NCI-H526 treated with DMSO at 0.1 percent for 48 hours (cell line): ENCODE measurements around the gene PLEKHH3.

Experiments used
- DNase-seq: peaks from one replicate; lab custom pipeline; 2025; lab: John Stamatoyannopoulos, UW

PLEKHH3 gene, protein sequence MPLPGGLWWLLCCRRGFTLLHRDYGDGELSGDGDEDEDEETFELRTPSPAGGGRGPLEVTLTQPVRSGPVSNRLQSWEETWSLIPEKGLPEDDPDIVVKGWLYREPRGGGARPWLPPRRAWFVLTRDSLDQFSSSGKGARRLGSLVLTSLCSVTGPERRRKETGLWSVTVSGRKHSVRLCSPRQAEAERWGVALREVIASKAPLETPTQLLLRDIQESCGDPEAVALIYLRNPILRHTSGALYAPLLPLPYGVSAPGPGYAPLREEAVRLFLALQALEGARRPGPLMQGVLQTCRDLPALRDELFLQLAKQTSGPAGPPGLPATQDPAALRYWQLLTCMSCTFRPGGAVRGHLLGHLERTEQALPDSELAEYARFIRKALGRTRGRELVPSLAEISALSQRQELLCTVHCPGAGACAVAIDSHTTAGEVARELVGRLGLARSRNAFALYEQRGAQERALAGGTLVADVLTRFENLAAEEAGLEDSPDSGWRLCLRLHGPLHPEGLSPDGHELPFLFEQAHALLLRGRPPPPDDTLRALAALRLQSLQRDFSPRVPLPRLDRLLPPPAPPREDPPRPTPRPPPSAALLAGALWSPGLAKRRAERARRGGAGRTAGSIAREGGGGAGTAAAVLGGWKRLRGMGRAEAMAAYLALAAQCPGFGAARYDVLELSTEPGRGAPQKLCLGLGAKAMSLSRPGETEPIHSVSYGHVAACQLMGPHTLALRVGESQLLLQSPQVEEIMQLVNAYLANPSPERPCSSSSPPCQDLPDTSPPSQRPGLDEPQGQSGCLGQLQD

DNA sequence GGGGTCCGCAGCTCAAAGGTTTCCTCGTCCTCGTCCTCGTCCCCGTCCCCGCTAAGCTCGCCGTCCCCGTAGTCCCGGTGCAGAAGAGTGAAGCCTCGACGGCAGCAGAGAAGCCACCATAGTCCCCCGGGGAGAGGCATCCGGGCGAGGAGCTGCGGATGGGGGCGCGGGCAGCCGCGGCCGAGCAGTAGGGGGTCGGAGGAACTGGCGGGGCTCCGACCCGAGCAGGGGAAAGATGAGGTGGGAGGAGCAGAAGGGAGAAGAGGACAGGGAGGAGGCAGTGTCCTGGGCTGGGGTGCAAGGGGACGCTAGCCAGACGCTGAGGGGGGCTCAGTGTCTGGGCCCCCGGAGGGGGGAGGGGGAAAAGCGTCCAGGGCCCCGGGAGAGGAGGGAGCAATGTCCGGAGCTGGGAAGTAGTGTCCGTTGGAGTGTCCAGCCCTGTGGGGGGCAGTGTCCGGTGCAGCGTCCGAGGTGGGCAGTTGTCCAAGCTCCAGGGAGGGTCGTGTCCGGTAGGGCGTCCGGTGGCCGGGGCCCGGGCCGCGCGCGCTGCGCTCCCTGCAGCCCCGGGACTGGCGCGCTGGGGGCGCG, at the start of gene PLEKHH3:
TSS of gene PLEKHH3 (minus strand) at position 571 of the 588 bp plus-strand sequence. CDS start at position 140, 431 bp downstream.
- DNase-seq, result peak; percentile 20

DNA sequence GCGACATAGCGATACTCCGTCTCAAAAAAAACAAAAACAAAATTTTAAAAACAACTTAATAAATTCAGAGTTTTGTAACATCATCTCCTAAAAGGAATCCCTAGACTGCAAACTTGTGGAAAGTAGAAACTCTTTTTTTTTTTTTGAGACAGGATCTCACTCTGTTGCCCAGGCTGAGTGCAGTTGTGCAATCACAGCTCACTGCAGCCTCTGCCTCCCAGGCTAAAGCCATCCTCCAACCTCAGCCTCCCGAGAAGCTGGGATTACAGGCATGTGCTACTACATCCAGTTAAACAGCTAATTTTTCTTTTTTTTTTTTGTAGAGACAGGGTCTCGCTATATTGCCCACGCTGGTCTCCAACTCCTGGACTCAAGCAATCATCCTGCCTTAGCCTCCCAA, 48.3 kb upstream of the PLEKHH3 start:
- no peak for DNase-seq

DNA sequence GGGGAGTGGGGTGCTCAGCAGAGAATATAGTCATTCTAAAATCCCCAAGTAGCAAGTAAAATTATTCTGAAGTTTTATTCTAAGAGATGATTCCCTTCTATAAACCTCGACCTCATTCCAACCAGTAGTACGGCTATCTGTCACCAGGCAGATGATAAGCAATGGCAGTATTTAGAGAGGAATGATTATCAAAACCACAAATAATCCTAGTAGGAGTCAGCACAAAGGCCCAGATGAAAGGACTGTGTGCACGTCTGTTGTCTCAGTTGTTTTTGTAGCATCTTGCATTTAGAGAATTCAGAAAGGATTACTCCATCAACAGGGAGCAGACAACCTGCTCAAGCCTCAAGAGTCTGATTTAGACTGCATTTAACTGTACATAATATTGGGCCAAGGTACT, 46.8 kb upstream of the PLEKHH3 start:
- DNase-seq, result no peak

DNA sequence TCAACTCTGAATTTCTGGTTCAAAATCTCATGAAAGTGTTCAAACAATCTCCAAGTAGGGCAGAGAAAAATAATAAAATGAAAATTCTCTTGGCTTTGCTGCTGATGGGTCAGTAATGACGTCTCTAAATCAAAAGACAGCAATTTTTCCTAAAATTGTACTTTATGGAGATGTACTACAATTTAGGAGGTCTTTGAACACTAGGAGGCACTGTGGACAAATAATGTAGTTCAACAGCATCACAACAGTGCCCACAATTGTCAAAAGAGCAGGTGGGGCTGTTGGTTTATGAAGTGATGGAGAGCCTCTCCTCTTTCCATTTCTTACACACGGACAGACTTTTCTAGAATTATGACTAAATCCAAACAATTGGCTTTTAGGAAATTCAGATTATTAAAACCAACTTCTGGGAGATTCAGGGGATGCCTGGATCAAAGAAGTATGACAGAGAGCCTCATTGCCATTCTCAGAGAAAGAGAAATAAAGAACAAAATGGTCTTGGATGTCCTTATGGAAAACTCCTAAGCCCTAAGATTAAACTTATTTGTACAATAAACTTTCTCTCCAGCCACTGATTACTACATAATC, 44.3 kb upstream of the PLEKHH3 start:
- peak; percentile 36 for DNase-seq

DNA sequence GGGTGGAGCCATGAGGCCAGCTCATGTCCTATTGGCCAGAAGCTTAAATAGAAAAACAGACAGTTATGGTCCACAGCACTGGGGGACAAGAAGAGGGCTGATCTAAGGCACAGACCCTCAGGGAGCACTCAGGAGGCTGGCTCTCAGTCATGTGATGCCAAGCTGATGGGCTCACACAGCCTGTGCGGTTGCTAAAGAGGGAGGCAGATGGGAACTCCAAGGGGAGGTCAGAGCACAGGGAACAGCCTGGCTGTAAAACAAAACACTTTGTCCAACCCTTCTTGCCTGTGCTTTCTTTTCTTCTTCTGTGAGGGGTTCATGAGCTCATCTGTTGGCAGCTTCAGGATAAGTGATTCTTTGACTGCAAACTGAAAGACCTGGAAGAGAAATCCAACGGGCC, 32.8 kb upstream of the PLEKHH3 start:
- no peak for DNase-seq

DNA sequence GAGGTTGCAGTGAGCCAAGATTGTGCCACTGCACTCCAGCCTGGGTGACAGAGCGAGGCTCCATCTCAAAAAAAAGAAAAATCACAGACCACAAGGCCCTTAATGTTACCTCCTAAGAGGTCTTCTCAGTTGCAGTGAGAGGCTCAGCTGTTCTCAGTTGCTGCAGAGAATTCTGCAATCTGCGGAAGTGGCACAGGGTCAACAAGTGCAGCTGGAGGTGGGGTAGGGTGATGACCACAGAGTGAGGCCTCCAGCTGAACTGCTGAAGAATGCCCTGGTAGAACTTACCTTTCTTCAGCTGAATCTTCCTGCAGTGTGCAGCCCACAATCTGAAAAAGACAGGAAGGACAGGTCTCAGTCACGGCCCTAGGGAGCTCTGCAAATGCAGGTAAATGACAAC, 31.8 kb upstream of the PLEKHH3 start:
- no peak for DNase-seq

DNA sequence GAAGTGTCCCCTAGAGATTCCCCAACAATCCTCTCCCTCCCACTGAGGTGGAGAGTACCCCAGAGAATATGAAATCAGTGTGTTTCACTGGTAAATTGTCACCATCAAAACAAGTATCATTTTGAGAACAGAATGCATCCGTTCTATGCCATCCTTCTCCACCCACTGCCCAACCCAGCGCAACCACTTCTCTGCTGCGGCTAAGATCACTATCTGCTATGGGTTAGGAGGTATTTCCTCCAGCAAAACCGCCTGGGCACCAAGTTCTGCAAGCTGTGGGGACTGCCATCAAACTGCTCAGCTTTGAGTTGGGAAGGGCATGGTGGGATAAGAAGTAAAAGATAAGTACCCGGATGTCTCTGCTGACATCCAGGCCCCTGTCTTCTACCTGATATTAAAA, 29.9 kb upstream of the PLEKHH3 start:
- DNase-seq, result no peak

DNA sequence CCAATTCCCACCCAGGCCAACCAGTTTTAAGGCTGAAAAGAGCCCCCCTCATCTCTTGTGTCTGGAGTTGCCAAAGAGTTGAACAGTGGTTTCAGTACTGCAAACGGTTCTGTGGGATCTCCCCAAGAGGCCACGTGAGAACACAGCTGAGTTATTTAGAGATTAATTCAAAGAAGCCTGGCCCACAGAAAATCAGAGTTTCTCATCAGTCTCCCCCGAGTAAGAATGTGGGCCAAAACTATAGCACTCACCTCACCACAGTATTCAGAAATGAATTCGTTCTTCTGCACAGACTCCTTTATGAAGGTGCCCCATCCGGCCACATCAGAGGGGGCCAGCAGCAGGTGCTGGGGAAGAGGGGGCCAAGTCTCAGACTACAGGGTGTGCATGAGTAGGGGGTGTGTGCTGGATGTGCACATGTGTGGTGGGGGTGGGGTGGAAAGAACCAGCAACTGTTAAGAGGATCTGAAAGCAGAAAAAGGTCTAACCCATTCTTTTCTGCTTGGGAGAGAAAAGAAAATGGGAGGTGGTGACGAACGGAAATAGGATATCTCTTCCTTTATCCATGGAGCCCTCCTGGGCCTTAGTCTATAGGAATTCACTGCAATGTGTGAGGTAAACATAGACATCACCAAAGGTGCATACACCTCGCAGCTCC, 28.2 kb upstream of the PLEKHH3 start:
- DNase-seq, result no peak

DNA sequence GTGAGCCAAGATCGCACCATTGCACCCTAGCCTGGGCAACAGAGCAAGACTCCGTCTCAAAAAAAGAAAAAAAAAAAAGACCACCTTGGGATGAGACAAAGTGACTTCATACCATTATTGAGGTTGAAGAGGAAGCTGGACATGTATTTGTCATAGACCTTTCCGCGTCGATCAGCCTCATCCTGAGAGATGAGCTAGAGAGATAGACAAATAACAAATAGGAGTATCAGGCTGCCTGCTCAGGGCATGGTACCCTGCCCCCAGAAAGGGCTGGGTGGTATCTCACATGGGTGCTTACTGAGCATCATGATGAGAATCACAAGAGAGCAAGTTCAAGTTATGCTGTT, 27.7 kb upstream of the PLEKHH3 start:
- no peak for DNase-seq

DNA sequence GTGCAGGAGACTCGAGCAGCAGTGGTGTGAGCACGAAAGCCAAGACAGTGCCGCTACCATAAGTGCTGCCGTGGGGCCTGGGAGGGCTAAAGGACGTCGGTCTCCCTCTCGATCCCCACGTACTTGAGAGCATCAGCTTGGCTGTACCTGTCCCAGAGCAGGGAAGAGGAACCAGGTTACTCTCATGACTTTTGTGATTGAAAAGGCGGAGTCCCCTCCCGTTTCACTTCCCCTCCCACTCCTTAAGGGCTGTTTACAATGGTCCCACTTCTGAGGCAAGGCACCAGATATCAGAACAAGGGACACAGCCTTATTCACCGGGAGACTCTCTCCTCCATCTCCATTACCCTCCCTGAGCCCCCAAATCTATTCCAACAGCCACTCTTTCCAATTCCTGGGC, 25.7 kb upstream of the PLEKHH3 start:
- DNase-seq, result no peak

DNA sequence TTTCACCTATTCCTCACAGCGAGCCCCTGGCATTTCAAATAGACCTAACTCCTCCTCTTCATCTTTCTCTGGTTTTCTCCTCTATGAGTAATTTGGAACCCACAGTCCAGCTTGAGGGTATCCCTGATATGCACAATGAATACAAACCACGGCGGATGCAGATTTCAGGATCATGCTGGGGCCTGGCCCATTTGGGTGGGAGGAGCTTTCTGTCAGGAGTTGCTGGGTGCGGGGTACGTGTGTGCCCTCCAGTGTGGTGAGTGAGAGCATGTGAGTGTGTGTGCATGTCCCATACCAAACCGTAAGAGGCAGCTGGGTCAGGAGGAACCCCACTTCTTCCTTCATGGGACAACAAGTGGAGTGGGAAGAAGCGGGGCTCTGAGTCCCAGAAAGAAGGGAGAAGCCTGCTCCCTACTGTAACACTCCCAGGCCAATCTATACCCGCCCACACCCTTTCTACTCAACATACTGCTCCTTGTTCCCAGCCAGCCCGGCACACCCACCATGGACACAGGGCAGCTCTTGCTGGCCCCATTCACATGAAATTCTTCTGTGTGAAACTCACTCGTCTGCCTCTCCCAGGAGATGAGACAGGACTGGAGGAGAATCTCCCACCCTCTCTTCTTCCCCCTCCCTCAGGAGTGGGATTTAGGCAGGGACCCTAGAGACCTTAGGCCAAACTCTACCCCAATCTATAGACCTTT, 23.9 kb upstream of the PLEKHH3 start:
- DNase-seq, result no peak

DNA sequence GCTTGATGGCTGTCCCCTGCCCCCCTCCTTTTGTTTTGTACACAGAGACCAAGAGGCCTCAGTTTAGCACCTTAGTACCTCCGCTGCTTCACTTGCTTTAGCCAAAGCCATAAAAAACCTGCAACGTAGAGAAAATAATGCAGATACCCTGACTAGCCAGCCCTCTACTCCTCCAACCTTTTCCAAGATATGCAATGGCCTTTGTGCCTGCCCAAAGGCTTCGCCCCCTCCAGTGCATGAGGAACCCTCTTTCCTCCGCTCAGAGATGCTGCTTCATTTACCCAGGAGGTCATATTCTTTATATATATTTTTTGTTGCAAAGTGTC, 22.6 kb upstream of the PLEKHH3 start:
- DNase-seq, result no peak

DNA sequence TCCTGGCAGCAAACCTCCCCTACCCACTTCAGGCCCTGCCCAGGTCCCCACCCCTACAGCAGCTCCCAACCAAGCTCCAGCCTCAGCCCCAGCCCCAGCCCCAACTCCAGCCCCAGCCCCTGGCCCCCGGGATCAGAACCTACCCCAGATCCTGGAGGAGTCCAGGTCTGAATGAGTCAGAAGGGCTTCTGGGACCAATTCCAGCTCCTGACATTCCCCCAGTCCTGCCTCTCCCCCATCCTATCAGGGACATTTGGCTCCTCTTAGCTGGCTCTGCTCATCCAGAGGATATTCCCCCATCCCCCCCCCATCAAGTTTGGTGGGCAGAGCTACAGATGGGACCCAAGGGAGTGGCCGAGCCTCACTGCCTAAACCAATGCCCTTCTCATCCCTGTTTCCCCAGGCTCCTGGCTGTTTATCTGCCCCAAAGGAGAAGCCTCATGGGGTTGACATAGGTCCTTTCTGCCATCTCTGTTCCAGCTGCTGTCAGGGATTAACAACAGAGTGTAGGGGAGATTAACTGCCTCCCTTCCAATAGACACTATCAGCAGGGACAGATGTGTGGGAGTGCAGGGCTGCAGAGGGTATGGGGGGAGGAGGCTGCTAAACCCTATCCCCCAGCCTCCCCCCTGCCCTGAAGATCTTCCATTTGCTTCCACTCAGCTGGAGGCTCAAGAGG, 22.1 kb upstream of the PLEKHH3 start:
- DNase-seq, result no peak

DNA sequence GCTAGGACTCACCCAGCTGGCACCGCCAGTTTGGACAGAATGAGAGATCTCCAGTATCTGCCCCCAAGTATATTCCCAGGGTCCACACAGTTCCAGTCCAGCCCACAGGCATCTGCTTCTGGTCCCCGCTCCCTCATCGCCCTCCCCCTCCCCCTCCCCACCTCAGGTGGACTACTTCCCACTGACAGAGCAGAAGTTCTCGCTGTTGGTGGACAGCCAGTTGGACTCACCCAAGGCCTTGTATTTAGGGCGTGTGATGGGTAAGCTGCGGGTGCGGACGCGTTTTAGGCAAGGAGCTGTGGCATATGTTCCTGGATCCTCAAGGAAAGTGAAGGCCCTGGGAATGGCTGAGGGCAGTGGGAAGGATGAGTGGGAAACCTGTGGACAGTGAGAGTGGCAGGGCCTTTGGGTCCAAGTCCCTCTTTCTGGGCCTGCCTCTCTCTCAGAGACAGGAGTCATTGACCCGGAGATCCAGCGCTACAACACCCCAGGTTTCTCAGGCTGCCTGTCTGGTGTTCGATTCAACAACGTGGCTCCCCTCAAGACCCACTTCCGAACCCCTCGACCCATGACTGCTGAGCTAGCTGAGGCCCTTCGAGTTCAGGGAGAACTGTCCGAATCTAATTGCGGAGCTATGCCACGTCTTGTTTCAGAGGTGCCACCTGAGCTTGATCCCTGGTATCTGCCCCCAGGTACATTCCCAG, 20.5 kb upstream of the PLEKHH3 start:
- DNase-seq, result no peak

DNA sequence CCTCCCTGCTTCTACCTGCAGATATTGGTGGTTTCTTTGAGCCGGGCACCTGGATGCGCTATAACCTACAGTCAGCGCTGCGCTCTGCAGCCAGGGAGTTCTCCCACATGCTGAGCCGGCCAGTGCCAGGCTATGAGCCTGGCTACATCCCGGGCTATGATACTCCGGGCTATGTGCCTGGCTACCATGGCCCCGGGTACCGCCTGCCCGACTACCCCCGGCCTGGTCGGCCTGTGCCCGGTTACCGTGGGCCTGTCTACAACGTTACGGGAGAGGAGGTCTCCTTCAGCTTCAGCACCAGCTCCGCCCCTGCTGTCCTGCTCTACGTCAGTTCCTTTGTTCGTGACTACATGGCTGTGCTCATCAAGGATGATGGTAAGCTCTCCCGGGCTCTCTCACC, 18.7 kb upstream of the PLEKHH3 start:
- DNase-seq, result no peak

DNA sequence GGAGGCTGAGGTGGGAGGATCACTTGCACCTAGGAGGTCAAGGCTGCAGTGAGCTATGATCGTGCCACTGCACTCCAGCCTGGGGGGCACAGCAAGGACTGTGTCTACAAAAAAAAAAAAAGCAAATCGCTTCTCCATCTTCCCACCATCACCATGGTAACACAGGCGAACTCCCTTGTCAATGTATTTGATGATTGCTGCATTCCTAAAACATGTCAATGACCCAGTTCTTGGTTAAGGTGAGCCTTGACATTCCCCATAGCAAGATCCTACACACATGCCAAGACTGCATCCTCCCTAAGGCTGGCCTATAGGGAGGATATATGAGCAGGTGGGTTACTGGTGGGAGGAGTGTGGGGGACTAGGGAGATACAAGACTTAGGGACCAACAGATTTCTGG, 17.7 kb upstream of the PLEKHH3 start:
- no peak for DNase-seq

DNA sequence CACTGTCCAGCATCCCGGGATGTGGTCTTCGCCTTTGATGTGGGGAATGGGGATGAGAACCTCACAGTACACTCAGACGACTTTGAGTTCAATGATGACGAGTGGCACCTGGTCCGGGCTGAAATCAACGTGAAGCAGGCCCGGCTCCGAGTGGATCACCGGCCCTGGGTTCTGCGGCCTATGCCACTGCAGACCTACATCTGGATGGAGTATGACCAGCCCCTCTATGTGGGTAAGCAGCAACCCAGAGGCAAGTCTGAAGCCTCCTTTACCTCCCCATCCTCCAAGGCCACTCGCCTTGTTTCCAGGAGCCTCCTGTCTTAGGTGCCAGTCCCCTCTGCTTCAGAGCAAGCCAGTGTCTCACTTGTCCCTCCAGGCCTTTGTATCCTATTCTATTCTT, 15.7 kb upstream of the PLEKHH3 start:
- no peak for DNase-seq

DNA sequence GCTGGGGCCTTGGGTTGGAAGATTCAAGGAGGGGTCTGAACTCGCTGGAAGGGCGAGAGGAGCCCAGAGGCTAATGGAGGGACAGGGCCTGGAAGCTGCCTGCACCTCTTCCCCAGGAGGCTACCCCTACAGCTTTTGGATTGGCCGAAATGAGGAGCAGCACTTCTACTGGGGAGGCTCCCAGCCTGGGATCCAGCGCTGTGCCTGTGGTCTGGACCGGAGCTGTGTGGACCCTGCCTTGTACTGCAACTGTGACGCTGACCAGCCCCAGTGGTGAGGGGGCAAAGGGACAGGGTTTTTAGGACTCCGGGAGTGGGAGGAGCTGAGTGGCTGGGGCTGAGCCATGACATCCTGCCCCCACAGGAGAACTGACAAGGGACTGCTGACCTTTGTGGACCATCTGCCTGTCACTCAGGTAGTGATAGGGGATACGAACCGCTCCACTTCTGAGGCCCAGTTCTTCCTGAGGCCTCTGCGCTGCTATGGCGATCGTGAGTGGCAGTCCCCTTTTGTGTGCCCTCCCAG, 14.3 kb upstream of the PLEKHH3 start:
- DNase-seq, result no peak

DNA sequence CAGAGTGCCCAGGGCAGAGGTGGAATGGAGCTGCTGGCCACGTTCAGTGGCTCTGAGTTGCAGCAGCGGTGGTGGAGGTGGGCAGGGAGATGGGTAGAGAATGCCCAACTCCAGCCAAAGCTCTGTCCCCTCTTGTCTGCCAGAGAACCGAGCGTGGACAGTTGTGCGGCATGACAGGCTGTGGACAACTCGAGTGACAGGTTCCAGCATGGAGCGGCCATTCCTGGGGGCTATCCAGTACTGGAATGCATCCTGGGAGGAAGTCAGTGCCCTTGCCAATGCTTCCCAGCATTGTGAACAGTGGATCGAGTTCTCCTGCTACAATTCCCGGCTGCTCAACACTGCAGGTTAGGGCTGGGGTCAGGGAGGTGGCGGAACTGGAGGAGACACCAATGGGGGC, 13.8 kb upstream of the PLEKHH3 start:
- no peak for DNase-seq

DNA sequence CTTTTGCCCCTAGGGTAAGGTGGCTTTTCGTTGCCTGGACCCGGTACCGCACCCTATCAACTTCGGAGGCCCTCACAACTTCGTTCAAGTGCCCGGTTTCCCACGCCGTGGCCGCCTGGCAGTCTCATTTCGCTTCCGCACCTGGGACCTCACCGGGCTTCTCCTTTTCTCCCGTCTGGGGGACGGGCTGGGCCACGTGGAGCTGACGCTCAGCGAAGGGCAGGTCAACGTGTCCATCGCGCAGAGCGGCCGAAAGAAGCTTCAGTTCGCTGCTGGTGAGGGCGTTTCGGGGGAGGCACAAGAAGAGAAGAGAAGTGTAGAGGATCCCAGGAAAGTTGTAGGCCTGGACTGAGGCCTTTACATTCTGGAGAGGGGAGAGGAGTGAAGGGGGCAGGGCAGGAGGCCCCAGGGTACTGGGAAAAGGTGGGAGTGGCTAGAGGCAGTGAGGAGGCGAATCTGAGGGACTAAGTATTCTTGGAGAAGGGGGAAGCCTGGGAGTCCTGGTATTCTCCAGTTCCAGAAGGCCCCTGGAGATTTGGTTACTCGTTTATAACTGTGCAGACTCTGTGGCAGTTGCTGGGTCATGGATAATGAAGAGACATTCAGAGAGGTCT, 11.0 kb upstream of the PLEKHH3 start:
- no peak for DNase-seq
